ENCODE results near the gene DENND1A. TPM values are rescaled to one million over a fixed set of nuclear protein-coding genes. Genes with fewer than 3 reads are reported as not detected.

DENND1A gene
- total and polyA plus RNA-seq, 7 donors, result 12.8 to 33.2 (median 19.2) TPM

GRCh38 chr9:123368023-123368422, 561.9 kb downstream of the DENND1A start:
- Histone ChIP-seq H3K4me1 (peaks cover 0 to 24% (median 9%) of the 10 kb centered on the region in 4 donors), H3K36me3 (no peaks in the 10 kb centered on the region), H3K27ac (no peak overlapping the region), H3K9me3 (no peaks in the 10 kb centered on the region), H3K27me3 (peaks cover 3 to 37% (median 7%) of the 10 kb centered on the region in 3 donors), H3K4me3 (no peak overlapping the region)
- 62 to 79% methylated on average over 10 of the region's 10 CpGs for WGBS, 2 donors
- no peak for DNase-seq
- intact Hi-C loops (cut with DNase I), result no loop called here
- TF ChIP-seq CTCF (IDR thresholded peaks at IDR 0.05) (no peak), POLR2A (IDR thresholded peaks at IDR 0.05) (no peak), POLR2AphosphoS5 (IDR thresholded peaks at IDR 0.05) (no peak), EP300 (IDR thresholded peaks at IDR 0.05) (no peak)

GRCh38 chr9:123365881-123366528, 563.9 kb downstream of the DENND1A start:
- 72 to 90% methylated on average over 67 of the region's 67 CpGs for WGBS, 2 donors
- H3K36me3 ChIP-seq, result no peaks in the 10 kb centered on the region
- no peak overlapping the region for H3K4me3 ChIP-seq
- DNase-seq, result no peak
- H3K27me3 ChIP-seq, result peaks cover 0 to 19% (median 5%) of the 10 kb centered on the region in 3 donors
- H3K9me3 ChIP-seq, result no peaks in the 10 kb centered on the region
- intact Hi-C loops (cut with DNase I), result no loop called here
- no peak for TF ChIP-seq EP300 (IDR thresholded peaks at IDR 0.05)
- no peak for TF ChIP-seq POLR2AphosphoS5 (IDR thresholded peaks at IDR 0.05)
- TF ChIP-seq CTCF (IDR thresholded peaks at IDR 0.05), result no peak
- no peak for TF ChIP-seq POLR2A (IDR thresholded peaks at IDR 0.05)
- H3K4me1 ChIP-seq, result peaks cover 0 to 24% (median 9%) of the 10 kb centered on the region in 4 donors
- H3K27ac ChIP-seq, result no peak overlapping the region

GRCh38 chr9:123365287-123365880, 564.5 kb downstream of the DENND1A start:
- DNase-seq, result no peak
- Histone ChIP-seq H3K9me3 (no peaks in the 10 kb centered on the region), H3K4me1 (peaks cover 0 to 29% (median 12%) of the 10 kb centered on the region in 4 donors), H3K36me3 (no peaks in the 10 kb centered on the region), H3K27me3 (peaks cover 0 to 15% (median 5%) of the 10 kb centered on the region in 3 donors), H3K27ac (no peak overlapping the region), H3K4me3 (no peak overlapping the region)
- WGBS, 2 donors, result 68 to 83% methylated on average over 12 of the region's 12 CpGs
- TF ChIP-seq POLR2A (IDR thresholded peaks at IDR 0.05), result no peak
- no peak for TF ChIP-seq POLR2AphosphoS5 (IDR thresholded peaks at IDR 0.05)
- no peak for TF ChIP-seq EP300 (IDR thresholded peaks at IDR 0.05)
- intact Hi-C loops (cut with DNase I), result no loop called here

GRCh38 chr9:123364241-123364824, 565.6 kb downstream of the DENND1A start:
- no peak overlapping the region for H3K4me3 ChIP-seq
- TF ChIP-seq POLR2A (IDR thresholded peaks at IDR 0.05) (no peak), CTCF (IDR thresholded peaks at IDR 0.05) (no peak), POLR2AphosphoS5 (IDR thresholded peaks at IDR 0.05) (no peak), EP300 (IDR thresholded peaks at IDR 0.05) (no peak)
- DNase-seq, result no peak
- H3K9me3 ChIP-seq, result no peaks in the 10 kb centered on the region
- intact Hi-C loops (cut with DNase I), result no loop called here
- H3K27me3 ChIP-seq, result peaks cover 0 to 12% (median 5%) of the 10 kb centered on the region in 3 donors
- no peaks in the 10 kb centered on the region for H3K36me3 ChIP-seq
- peaks cover 0 to 33% (median 14%) of the 10 kb centered on the region in 4 donors for H3K4me1 ChIP-seq
- no peak overlapping the region for H3K27ac ChIP-seq
- 76 to 82% methylated on average over 11 of the region's 11 CpGs for WGBS, 2 donors

- Histone ChIP-seq H3K4me1 (peaks cover 0 to 26% (median 14%) of the 10 kb centered on the region in 4 donors), H3K9me3 (no peaks in the 10 kb centered on the region), H3K27ac (no peak overlapping the region), H3K4me3 (no peak overlapping the region), H3K27me3 (no peaks in the 10 kb centered on the region), H3K36me3 (no peaks in the 10 kb centered on the region)
- 94 to 95% methylated on average over 23 of the region's 23 CpGs for WGBS, 2 donors
- no peak for TF ChIP-seq CTCF (IDR thresholded peaks at IDR 0.05)
- no peak for DNase-seq
- intact Hi-C loops (cut with DNase I), result no loop called here
These were observed 567.1 kb downstream of the DENND1A start for GRCh38 chr9:123362856-123363255.
